Liver (tissue), 9 donors: ENCODE data around the gene BCL6B. TPM values are rescaled to one million over a fixed set of nuclear protein-coding genes. Genes with fewer than 3 reads are reported as not detected.

ENCODE experiments used
- DNase-seq: peaks from one replicate; pipeline ENCODE4 v3.0.0-alpha.2; 2017; ENCODE audit warnings: low spot score
- H3K27ac ChIP-seq, 2 donors: one replicate each; pipeline ENCODE4 v1.7.0; 2013; ENCODE audit warnings: inconsistent platforms in 2 of 2, low read length in 2 of 2, control low read depth in 1 of 2, low read depth in 1 of 2, mild to moderate bottlenecking in 1 of 2
- H3K27me3 ChIP-seq, 4 donors: one replicate each; pipeline versions ENCODE4 v1.6.1 to v1.7.0; 2013; ENCODE audit warnings: low read length in 3 of 4, inconsistent platforms in 1 of 4, mild to moderate bottlenecking in 1 of 4, moderate library complexity in 1 of 4; ENCODE audit not compliant: control insufficient read depth in 4 of 4, insufficient read depth in 4 of 4
- H3K36me3 ChIP-seq, 4 donors: one replicate each; pipeline versions ENCODE4 v1.6.1 to v1.7.0; 2013; ENCODE audit warnings: low read length in 3 of 4, mild to moderate bottlenecking in 3 of 4, low read depth in 1 of 4, moderate library complexity in 1 of 4; ENCODE audit not compliant: control insufficient read depth in 4 of 4, insufficient read depth in 3 of 4
- H3K4me1 ChIP-seq, 4 donors: one replicate each; pipeline versions ENCODE4 v1.6.1 to v1.7.0; 2013; ENCODE audit warnings: low read length in 3 of 4, mild to moderate bottlenecking in 3 of 4, moderate library complexity in 1 of 4; ENCODE audit not compliant: control insufficient read depth in 4 of 4, insufficient read depth in 4 of 4
- H3K4me3 ChIP-seq, 3 donors: one replicate each; pipeline versions ENCODE4 v1.6.1 to v1.7.0; 2013; ENCODE audit warnings: low read length in 3 of 3, control low read depth in 1 of 3, low read depth in 1 of 3, mild to moderate bottlenecking in 1 of 3
- H3K9ac ChIP-seq, 2 donors: one replicate each; pipeline ENCODE4 v1.7.0; 2013; ENCODE audit warnings: low read length in 2 of 2, mild to moderate bottlenecking in 2 of 2, moderate library complexity in 2 of 2, control low read depth in 1 of 2, low read depth in 1 of 2
- H3K9me3 ChIP-seq, 4 donors: one replicate each; pipeline versions ENCODE4 v1.6.1 to v1.7.0; 2013; ENCODE audit warnings: low read length in 3 of 4; ENCODE audit not compliant: control insufficient read depth in 4 of 4
- CTCF ChIP-seq: fragments of 150-350 bp; IDR thresholded peaks from 2 replicates; pipeline ENCODE4 v1.5.1; 2017; ENCODE audit warnings: improper control_type of control experiment, low read depth, low read length; ENCODE audit not compliant: missing input control
- EGR1 ChIP-seq, 2 donors: IDR thresholded peaks; 2 replicates each; pipeline ENCODE4 v1.6.1; 2016 to 2018; ENCODE audit warnings: antibody characterized with exemption in 2 of 2, low read depth in 2 of 2
- FOXA1 ChIP-seq: IDR thresholded peaks from 2 replicates; pipeline ENCODE4 v1.6.1; 2016; ENCODE audit warnings: antibody characterized with exemption
- FOXA2 ChIP-seq: IDR thresholded peaks from 2 replicates; pipeline ENCODE4 v1.6.1; 2016; ENCODE audit warnings: antibody characterized with exemption
- GABPA ChIP-seq, 2 donors: IDR thresholded peaks in 1 of 2; conservative IDR thresholded peaks in 1 of 2; 2 replicates each; pipeline ENCODE4 v1.6.1; 2016; ENCODE audit warnings: antibody characterized with exemption in 2 of 2, mild to moderate bottlenecking in 1 of 2, moderate library complexity in 1 of 2
- HNF4A ChIP-seq, 2 donors: conservative IDR thresholded peaks; 2 replicates each; pipeline ENCODE4 v1.6.1; 2016; ENCODE audit warnings: antibody characterized with exemption in 2 of 2, mild to moderate bottlenecking in 2 of 2
- HNF4G ChIP-seq: IDR thresholded peaks from 2 replicates; pipeline ENCODE4 v1.6.1; 2016; ENCODE audit warnings: antibody characterized with exemption
- JUND ChIP-seq, 2 donors: IDR thresholded peaks; 2 replicates each; pipeline ENCODE4 v1.6.1; 2016; ENCODE audit warnings: antibody characterized with exemption in 2 of 2
- MAX ChIP-seq: IDR thresholded peaks from 2 replicates; pipeline ENCODE4 v1.6.1; 2016; ENCODE audit warnings: antibody characterized with exemption
- NR2F2 ChIP-seq: IDR thresholded peaks from 2 replicates; pipeline ENCODE4 v1.6.1; 2016; ENCODE audit warnings: antibody characterized with exemption
- RAD21 ChIP-seq, 2 donors: IDR thresholded peaks; 2 replicates each; pipeline ENCODE4 v1.6.1; 2016; ENCODE audit warnings: antibody characterized with exemption in 2 of 2, mild to moderate bottlenecking in 2 of 2
- REST ChIP-seq: IDR thresholded peaks from 2 replicates; pipeline ENCODE4 v1.6.1; 2016; ENCODE audit warnings: antibody characterized with exemption, mild to moderate bottlenecking
- RXRA ChIP-seq, 2 donors: IDR thresholded peaks; 2 replicates each; pipeline ENCODE4 v1.6.1; 2017 to 2018; ENCODE audit warnings: antibody characterized with exemption in 2 of 2, mild to moderate bottlenecking in 1 of 2
- SP1 ChIP-seq: IDR thresholded peaks from 2 replicates; pipeline ENCODE4 v1.6.1; 2018; ENCODE audit warnings: antibody characterized with exemption, mild to moderate bottlenecking
- TAF1 ChIP-seq: conservative IDR thresholded peaks from 2 replicates; pipeline ENCODE4 v1.6.1; 2016; ENCODE audit warnings: antibody characterized with exemption, mild to moderate bottlenecking
- YY1 ChIP-seq: IDR thresholded peaks from 2 replicates; pipeline ENCODE4 v1.6.1; 2016; ENCODE audit warnings: antibody characterized with exemption, mild to moderate bottlenecking
- ZBTB33 ChIP-seq: IDR thresholded peaks from 2 replicates; pipeline ENCODE4 v1.6.1; 2016; ENCODE audit warnings: antibody characterized with exemption
- WGBS: extraction: QIAGEN DNeasy Blood & Tissue Kit; methylation state at CpG from one replicate; pipeline ENCODE4 v1.1.7; 2013; 5-methylcytosine and 5-hydroxymethylcytosine counted together
- polyA plus RNA-seq, 2 donors: library from polyadenylated mRNA; stranded (reverse) in 1 of 2; unstranded in 1 of 2; fragments of 200-250 nt in 1 of 2; fragments of >200 nt in 1 of 2; fragmentation: Nextera tagmentation in 1 of 2; extraction: Ambion mirVana in 1 of 2; gene quantifications; one replicate each; pipeline versions ENCODE4 v1.2.1 to v1.2.3, GENCODE V29; 2013 to 2015
- total RNA-seq, 2 donors: library from RNA; depleted of rRNA; stranded (reverse); fragments of >200 nt; gene quantifications; one replicate each; pipeline ENCODE4 v1.2.3, GENCODE V29; 2014
- donor health status: healthy.
- donor health status: healthy.
- donor health status: healthy.
- donor health status: healthy.
- donor health status: healthy.

BCL6B gene
- total and polyA plus RNA-seq, 4 donors, result 1.1 to 5.7 (median 1.8) TPM

GRCh38 chr17:7019839-7020519 lies 2.9 kb upstream of the BCL6B start:
- peak overlapping the region; percentile 66 to 75 for H3K27ac ChIP-seq
- TF ChIP-seq EGR1 (IDR thresholded peaks at IDR 0.05; ENCODE audit: low read depth in 2 of 2), result no peak
- peak; percentile 37 for TF ChIP-seq YY1
- TF ChIP-seq NR2F2, result no peak
- no peak for TF ChIP-seq FOXA1

GRCh38 chr17:7020894-7021664 lies 1.8 kb upstream of the BCL6B start:
- TF ChIP-seq TAF1, result no peak
- no peak for TF ChIP-seq RXRA (IDR thresholded peaks at IDR 0.05)
- TF ChIP-seq HNF4G, result no peak
- no peak for TF ChIP-seq SP1
- TF ChIP-seq YY1, result no peak
- no peak for TF ChIP-seq JUND (IDR thresholded peaks at IDR 0.05)
- TF ChIP-seq EGR1 (IDR thresholded peaks at IDR 0.05; ENCODE audit: low read depth in 2 of 2), result no peak
- TF ChIP-seq FOXA1, result no peak
- no peak for TF ChIP-seq CTCF
- TF ChIP-seq REST, result no peak
- TF ChIP-seq ZBTB33, result no peak
- no peak for TF ChIP-seq MAX
- TF ChIP-seq FOXA2, result no peak
- no peak for TF ChIP-seq RAD21 (IDR thresholded peaks at IDR 0.05)
- TF ChIP-seq NR2F2, result no peak
- no peak for TF ChIP-seq HNF4A (conservative IDR thresholded peaks at IDR 0.05)
- TF ChIP-seq GABPA (IDR thresholded peaks at IDR 0.05 in 1 of 2, conservative IDR thresholded peaks at IDR 0.05 in 1 of 2), result no peak
- peak; percentile 29 for DNase-seq
- H3K36me3 ChIP-seq, result no peaks in the 10 kb centered on the region
- peak overlapping the region in 1 of 2 donors; percentile 19 for H3K9ac ChIP-seq
- H3K27ac ChIP-seq, result peak overlapping the region; percentile 64 to 69
- peaks cover 6 to 30% (median 19%) of the 10 kb centered on the region in 4 donors for H3K4me1 ChIP-seq
- H3K9me3 ChIP-seq, result no peaks in the 10 kb centered on the region
- H3K27me3 ChIP-seq, result no peaks in the 10 kb centered on the region
- 67% methylated on average over 11 of the region's 11 CpGs for WGBS
- H3K4me3 ChIP-seq, result no peak overlapping the region

More at GRCh38 chr17:7019839-7020519, 2.9 kb upstream of the BCL6B start:
- H3K4me1 ChIP-seq, result peaks cover 9 to 38% (median 25%) of the 10 kb centered on the region in 4 donors
- H3K9ac ChIP-seq, result peak overlapping the region; percentile 58 to 68
- peak overlapping the region; percentile 23 to 76 (median 58) for H3K4me3 ChIP-seq
- no peaks in the 10 kb centered on the region for H3K36me3 ChIP-seq
- WGBS, result 14% methylated on average over 16 of the region's 16 CpGs
- peak; percentile 34 for DNase-seq
- no peaks in the 10 kb centered on the region for H3K9me3 ChIP-seq
- H3K27me3 ChIP-seq, result no peaks in the 10 kb centered on the region
